Stomach (tissue), 9 donors: ENCODE measurements around the gene NAALADL2. TPM values are rescaled to one million over a fixed set of nuclear protein-coding genes. Genes with fewer than 3 reads are reported as not detected.
"Not testable (repeated sequence)": the region's sequence is repeated elsewhere in the genome, so short reads cannot be mapped to it uniquely, and the experiment has no call there.

Source experiments
- DNase-seq, 2 donors: peaks; one replicate each; pipeline versions ENCODE4 v3.0.0 to v3.0.0-alpha.2; 2013 to 2019
- H3K27ac ChIP-seq, 5 donors: fragments of 200-600 bp in 4 of 5; sonication (generic) in 4 of 5; one replicate each; pipeline ENCODE4 v1.5.1; 2013 to 2019; ENCODE audit warnings: mild to moderate bottlenecking in 1 of 5, moderate library complexity in 1 of 5
- H3K27me3 ChIP-seq, 3 donors: fragments of 200-600 bp; sonication (generic); one replicate each; pipeline ENCODE4 v1.5.1; 2017 to 2019; ENCODE audit warnings: mixed run types in 1 of 3
- H3K36me3 ChIP-seq, 4 donors: fragments of 200-600 bp; sonication (generic); 1 replicate in 3 of 4; 2 replicates in 1 of 4; pipeline ENCODE4 v1.5.1; 2016 to 2019
- H3K4me1 ChIP-seq, 4 donors: fragments of 200-600 bp; sonication (generic); one replicate each; pipeline ENCODE4 v1.5.1; 2016 to 2019
- H3K4me3 ChIP-seq, 4 donors: fragments of 200-600 bp; sonication (generic) in 3 of 4; one replicate each; pipeline ENCODE4 v1.5.1; 2016 to 2019; ENCODE audit warnings: mild to moderate bottlenecking in 1 of 4
- H3K9me3 ChIP-seq, 4 donors: fragments of 200-600 bp; sonication (generic); one replicate each; pipeline ENCODE4 v1.5.1; 2016 to 2019
- CTCF ChIP-seq, 7 experiments: fragments of 450-650 bp in 4 of 7; fragments of 200-600 bp in 3 of 7; sonication (generic) in 3 of 7; IDR thresholded peaks; one replicate each; pipeline ENCODE4 v1.5.1; 2016 to 2019; ENCODE audit warnings: antibody characterized with exemption in 7 of 7, control low read depth in 2 of 7, mild to moderate bottlenecking in 1 of 7
- EP300 ChIP-seq: sonication (generic); formaldehyde crosslinking; IDR thresholded peaks from one replicate; pipeline ENCODE4 v1.6.1; 2017; ENCODE audit warnings: antibody characterized with exemption
- POLR2A ChIP-seq, 4 donors: fragments of 450-650 bp; IDR thresholded peaks; one replicate each; pipeline ENCODE4 v1.6.1; 2016; ENCODE audit warnings: antibody characterized with exemption in 4 of 4, control low read depth in 2 of 4, mild to moderate bottlenecking in 1 of 4, moderate library complexity in 1 of 4
- POLR2AphosphoS5 ChIP-seq, 3 donors: sonication (generic); formaldehyde crosslinking; IDR thresholded peaks; one replicate each; pipeline ENCODE4 v1.6.1; 2016; ENCODE audit warnings: antibody characterized with exemption in 3 of 3
- WGBS, 5 donors: extraction: QIAGEN DNeasy Blood & Tissue Kit in 3 of 5; methylation state at CpG; one replicate each; pipeline versions ENCODE4 v1.1.5 to v1.1.7; 2013 to 2018; 5-methylcytosine and 5-hydroxymethylcytosine counted together
- intact Hi-C: fragments of 100-400 bp; cut with DNase I; formaldehyde crosslinking; loops from one replicate; pipeline ENCODE4 v1.15.1; 2023; ENCODE audit warnings: low total_unique reads
- polyA plus RNA-seq, 3 donors: library from polyadenylated mRNA; stranded (reverse); fragments of 200-250 nt; gene quantifications; one replicate each; pipeline ENCODE4 v1.2.3, GENCODE V29; 2013
- total RNA-seq, 5 donors: library from RNA; depleted of rRNA; stranded (reverse); fragments of >200 nt; gene quantifications; one replicate each; pipeline versions ENCODE4 v1.1.0 to v1.2.3, GENCODE V29; 2014 to 2016
- donor health status: healthy with polysubstance abuse.
- donor health status: Bipolar disorder and iron deficiency.
- donor health status: healthy.

NAALADL2 gene
- total and polyA plus RNA-seq, 8 donors = 0.58 to 43.7 (median 5.4) TPM

GRCh38 chr3:175417426-175417825 lies 558.3 kb downstream of the NAALADL2 start:
- WGBS, 5 donors = 91 to 100% (median 93%) methylated on average over 1 of the region's 1 CpG
- Histone ChIP-seq H3K9me3 (no peaks in the 10 kb centered on the region), H3K27me3 (no peaks in the 10 kb centered on the region), H3K36me3 (no peaks in the 10 kb centered on the region), H3K27ac (no peak overlapping the region), H3K4me3 (no peak overlapping the region), H3K4me1 (no peaks in the 10 kb centered on the region)
- no peak for DNase-seq
- TF ChIP-seq EP300 = no peak
- TF ChIP-seq POLR2AphosphoS5 (IDR thresholded peaks at IDR 0.05) = no peak
- TF ChIP-seq CTCF (IDR thresholded peaks at IDR 0.05) = no peak
- TF ChIP-seq POLR2A (IDR thresholded peaks at IDR 0.05) = no peak
- intact Hi-C loops = no loop called here

GRCh38 chr3:175421902-175422301 lies 562.8 kb downstream of the NAALADL2 start:
- H3K4me1 ChIP-seq = no peaks in the 10 kb centered on the region

GRCh38 chr3:175422744-175423143 lies 563.6 kb downstream of the NAALADL2 start:
- Histone ChIP-seq H3K4me3 (no peak overlapping the region), H3K27me3 (no peaks in the 10 kb centered on the region), H3K4me1 (no peaks in the 10 kb centered on the region), H3K9me3 (no peaks in the 10 kb centered on the region), H3K27ac (no peak overlapping the region), H3K36me3 (no peaks in the 10 kb centered on the region)
- DNase-seq = no peak
- whole genome bisulfite sequencing, 5 donors = 88 to 93% (median 92%) methylated on average over 2 of the region's 2 CpGs
- TF ChIP-seq POLR2A (IDR thresholded peaks at IDR 0.05) = no peak
- TF ChIP-seq POLR2AphosphoS5 (IDR thresholded peaks at IDR 0.05) = no peak
- TF ChIP-seq EP300 = no peak
- TF ChIP-seq CTCF (IDR thresholded peaks at IDR 0.05) = no peak
- intact Hi-C loops = no loop called here

More at GRCh38 chr3:175421902-175422301, 562.8 kb downstream of the NAALADL2 start:
- H3K36me3 ChIP-seq = no peaks in the 10 kb centered on the region
- H3K4me3 ChIP-seq = no peak overlapping the region
- 74 to 89% (median 84%) methylated on average over 2 of the region's 2 CpGs for WGBS, 5 donors
- no peak for DNase-seq
- no peaks in the 10 kb centered on the region for H3K9me3 ChIP-seq
- no peaks in the 10 kb centered on the region for H3K27me3 ChIP-seq
- intact Hi-C loops = no loop called here
- TF ChIP-seq POLR2A (IDR thresholded peaks at IDR 0.05) (no peak), EP300 (no peak), CTCF (IDR thresholded peaks at IDR 0.05) (no peak), POLR2AphosphoS5 (IDR thresholded peaks at IDR 0.05) (no peak)
- H3K27ac ChIP-seq = no peak overlapping the region

- 86 to 94% (median 89%) methylated on average over 2 of the region's 2 CpGs for WGBS, 5 donors
- H3K36me3 ChIP-seq, H3K4me1 ChIP-seq, H3K9me3 ChIP-seq, H3K27me3 ChIP-seq, H3K4me3 ChIP-seq, H3K27ac ChIP-seq, DNase-seq, intact Hi-C loops: not testable (repeated sequence)
Observed at GRCh38 chr3:175423848-175424247, 564.7 kb downstream of the NAALADL2 start.

- no peak overlapping the region for H3K27ac ChIP-seq
- DNase-seq = no peak
- no peaks in the 10 kb centered on the region for H3K4me1 ChIP-seq
- H3K4me3 ChIP-seq = no peak overlapping the region
- H3K27me3 ChIP-seq = no peaks in the 10 kb centered on the region
- intact Hi-C loops = no loop called here
- TF ChIP-seq CTCF (IDR thresholded peaks at IDR 0.05) = no peak
- no peak for TF ChIP-seq POLR2A (IDR thresholded peaks at IDR 0.05)
- TF ChIP-seq POLR2AphosphoS5 (IDR thresholded peaks at IDR 0.05) = no peak
- TF ChIP-seq EP300 = no peak
- no peaks in the 10 kb centered on the region for H3K36me3 ChIP-seq
- H3K9me3 ChIP-seq = no peaks in the 10 kb centered on the region
- 87 to 95% (median 92%) methylated on average over 5 of the region's 5 CpGs for WGBS, 5 donors
Observed at GRCh38 chr3:175426805-175427204, 567.7 kb downstream of the NAALADL2 start.
